Measurements from ENCODE around the gene TAF4. TPM values are rescaled to one million over a fixed set of nuclear protein-coding genes. Genes with fewer than 3 reads are reported as not detected.
A peak's percentile ranks its signal among the peaks of the same experiment; 100 is the strongest.
"Not testable (repeated sequence)": the region's sequence is repeated elsewhere in the genome, so short reads cannot be mapped to it uniquely, and the experiment has no call there.

TAF4 gene, protein sequence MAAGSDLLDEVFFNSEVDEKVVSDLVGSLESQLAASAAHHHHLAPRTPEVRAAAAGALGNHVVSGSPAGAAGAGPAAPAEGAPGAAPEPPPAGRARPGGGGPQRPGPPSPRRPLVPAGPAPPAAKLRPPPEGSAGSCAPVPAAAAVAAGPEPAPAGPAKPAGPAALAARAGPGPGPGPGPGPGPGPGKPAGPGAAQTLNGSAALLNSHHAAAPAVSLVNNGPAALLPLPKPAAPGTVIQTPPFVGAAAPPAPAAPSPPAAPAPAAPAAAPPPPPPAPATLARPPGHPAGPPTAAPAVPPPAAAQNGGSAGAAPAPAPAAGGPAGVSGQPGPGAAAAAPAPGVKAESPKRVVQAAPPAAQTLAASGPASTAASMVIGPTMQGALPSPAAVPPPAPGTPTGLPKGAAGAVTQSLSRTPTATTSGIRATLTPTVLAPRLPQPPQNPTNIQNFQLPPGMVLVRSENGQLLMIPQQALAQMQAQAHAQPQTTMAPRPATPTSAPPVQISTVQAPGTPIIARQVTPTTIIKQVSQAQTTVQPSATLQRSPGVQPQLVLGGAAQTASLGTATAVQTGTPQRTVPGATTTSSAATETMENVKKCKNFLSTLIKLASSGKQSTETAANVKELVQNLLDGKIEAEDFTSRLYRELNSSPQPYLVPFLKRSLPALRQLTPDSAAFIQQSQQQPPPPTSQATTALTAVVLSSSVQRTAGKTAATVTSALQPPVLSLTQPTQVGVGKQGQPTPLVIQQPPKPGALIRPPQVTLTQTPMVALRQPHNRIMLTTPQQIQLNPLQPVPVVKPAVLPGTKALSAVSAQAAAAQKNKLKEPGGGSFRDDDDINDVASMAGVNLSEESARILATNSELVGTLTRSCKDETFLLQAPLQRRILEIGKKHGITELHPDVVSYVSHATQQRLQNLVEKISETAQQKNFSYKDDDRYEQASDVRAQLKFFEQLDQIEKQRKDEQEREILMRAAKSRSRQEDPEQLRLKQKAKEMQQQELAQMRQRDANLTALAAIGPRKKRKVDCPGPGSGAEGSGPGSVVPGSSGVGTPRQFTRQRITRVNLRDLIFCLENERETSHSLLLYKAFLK
- 2.0 and 4.9 TPM in 2 replicates for total RNA-seq (2014; rRNA removed; shearing (Covaris generic))

DNA sequence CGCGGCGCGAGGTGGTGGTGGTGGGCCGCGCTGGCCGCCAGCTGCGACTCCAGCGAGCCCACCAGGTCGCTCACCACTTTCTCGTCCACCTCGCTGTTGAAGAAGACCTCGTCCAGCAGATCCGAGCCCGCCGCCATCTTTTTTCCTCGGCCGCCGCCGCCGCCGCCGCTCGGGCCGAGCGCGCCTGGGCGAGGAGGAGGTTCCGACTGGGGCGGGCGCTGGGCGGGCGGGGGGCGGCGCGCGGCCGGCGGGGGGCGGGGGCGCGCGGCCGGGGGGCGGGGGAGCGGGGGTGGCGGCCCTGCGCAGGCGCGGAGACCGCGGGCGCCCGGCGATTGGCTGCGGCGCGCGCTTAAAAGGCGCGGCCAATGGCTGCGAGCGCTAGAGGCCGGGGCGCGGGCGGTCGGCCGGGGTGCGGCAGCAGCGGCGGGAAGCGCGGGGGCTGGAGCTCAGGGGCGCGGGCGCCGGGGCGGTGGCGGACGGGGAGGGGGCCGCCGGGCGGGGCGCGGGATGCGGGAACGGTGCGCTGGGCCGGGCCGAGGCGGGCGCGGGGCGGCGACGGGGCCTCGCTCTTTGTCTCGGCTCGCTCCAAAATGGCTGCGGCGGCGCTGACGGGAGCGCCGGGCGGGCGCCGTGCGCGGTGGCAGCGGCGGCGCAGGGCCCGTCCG is at the start of gene TAF4:
Gene TAF4 (minus strand): TSS at position 208 of the 665 bp plus-strand sequence. CDS start 71 bp downstream, at position 137.
- peak; percentile 39 for DNase-seq (ENCODE audit: low spot score)

DNA sequence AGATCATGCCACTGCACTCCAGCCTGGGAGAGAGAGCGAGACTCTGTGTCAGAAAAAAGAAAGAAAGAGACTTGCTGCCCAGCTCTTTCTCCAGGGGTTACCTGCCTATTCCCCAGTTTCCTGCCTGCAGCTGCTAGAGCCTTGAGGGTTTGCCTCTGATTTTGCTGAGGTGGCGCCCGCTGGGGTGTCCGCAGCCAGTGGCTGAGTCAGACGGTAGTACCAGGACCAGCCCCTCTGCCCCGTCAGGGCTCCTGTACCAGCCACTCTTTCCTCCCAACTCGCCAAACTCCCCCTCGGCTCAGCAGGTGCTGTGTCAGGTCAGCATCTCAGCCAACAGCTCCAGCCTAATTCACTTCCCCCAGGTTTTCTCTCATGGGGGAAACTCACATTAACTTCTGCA is 49.2 kb upstream of the TAF4 start:
- no peak for DNase-seq (ENCODE audit: low spot score)

DNA sequence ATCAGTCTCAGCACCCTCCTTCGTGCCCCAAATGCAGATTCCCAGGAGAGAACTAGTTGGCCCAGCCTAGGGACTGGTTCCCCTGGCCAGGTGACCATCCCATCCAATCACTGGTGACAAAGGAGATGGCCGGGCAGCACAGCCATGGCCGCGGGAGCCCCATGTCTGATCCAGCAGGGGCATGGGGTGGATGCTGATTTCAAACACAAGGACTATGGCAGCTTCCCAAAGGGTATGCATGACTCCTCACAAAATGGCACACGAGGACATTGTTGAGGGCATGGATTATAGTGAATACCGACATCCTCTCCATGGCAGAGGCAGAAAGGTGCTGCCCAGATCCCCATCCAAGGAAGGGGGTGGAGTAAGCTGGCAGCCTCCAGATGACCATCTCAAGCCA is 46.7 kb upstream of the TAF4 start:
- no peak for DNase-seq (ENCODE audit: low spot score)

DNA sequence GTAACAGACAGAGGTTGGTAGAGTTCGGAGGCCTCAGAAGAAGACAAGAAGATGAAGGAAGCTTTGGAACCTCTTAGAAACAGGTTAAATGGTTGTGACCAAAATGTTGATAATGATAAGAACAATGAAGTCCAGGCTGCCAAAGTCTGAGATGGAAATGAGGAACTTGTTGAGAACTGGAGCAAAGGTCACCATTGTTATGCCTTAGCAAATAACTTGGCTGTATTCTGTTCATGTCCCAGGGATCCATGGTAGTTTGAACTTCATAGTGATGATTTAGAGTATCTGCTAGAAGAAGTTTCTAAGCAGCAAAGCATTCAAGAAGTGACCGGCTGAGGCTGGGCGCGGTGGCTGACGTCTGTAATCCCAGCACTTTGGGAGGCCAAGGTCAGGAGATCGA is 45.5 kb upstream of the TAF4 start:
- DNase-seq (ENCODE audit: low spot score) = no peak

DNA sequence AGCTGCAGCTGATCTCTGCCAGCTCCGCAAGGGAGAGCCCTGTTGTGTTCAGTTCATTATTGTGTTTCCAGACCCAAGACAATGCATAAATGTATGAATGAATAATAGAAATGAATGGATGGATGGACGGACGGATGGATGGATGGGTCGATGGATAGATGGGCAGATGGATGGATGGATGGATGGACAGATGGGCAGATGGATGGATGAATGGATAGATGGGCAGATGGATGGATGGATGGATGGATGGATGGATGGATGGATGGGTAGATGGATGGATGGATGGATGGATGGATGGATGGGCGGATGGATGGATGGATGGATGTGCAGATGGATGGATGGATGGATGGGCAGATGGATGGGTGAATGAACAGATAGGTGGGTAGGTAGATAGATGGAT is 39.9 kb upstream of the TAF4 start:
- no peak for DNase-seq (ENCODE audit: low spot score)

DNA sequence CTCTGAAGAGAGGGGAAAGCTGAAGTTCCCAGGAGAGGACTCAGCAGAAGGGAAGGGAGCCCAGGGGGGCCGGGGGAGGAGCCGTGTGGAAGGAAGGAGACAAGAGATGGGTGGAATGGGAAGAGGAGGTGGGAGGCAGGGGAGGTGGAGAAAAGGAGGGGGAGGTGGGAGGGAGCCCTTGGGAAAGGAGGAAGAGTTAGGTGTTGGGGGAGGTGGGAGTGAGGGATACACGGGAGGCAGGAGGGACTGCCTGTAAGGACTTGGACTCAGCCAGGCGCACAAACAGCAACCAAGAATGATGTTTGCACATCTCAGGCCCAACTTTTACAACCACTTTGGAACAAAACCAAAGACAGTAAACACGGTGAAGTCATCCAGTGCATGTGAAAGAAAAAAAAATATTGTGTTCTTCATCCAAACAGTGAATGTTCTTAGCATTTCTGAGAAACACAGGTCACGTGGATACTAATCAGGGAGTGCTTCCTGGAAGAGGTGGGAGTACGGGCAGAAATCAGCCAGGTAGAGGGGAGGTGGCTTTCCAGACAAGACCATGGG is 39.2 kb upstream of the TAF4 start:
- no peak for DNase-seq (ENCODE audit: low spot score)

DNA sequence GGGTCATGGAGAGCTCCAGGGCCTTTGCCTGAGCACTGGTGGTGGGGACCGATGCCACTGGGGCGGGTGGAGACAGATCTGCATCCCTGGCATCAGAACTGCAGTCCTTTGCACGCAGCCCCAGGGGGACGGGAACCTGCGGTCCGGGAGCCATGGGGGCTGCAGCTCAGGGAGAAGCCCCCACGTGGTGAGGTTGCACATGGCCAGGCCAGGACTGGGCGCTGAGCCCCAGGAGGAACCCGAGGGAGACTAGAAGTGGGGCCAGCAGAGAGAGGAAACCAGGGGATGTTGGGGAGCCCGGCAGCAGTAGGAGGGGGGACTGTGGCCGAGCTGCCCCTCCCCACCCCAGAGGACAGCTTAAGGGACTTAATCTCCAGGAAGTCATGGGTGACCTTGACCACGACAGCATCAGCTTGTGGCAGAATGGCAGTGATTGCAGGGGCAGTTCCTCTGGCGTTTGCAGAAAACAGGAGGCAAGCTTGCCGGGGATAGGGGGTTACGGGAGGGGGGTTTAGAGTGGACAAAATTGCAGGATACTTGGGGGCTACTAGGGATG is 38.6 kb upstream of the TAF4 start:
- DNase-seq (ENCODE audit: low spot score) = no peak

DNA sequence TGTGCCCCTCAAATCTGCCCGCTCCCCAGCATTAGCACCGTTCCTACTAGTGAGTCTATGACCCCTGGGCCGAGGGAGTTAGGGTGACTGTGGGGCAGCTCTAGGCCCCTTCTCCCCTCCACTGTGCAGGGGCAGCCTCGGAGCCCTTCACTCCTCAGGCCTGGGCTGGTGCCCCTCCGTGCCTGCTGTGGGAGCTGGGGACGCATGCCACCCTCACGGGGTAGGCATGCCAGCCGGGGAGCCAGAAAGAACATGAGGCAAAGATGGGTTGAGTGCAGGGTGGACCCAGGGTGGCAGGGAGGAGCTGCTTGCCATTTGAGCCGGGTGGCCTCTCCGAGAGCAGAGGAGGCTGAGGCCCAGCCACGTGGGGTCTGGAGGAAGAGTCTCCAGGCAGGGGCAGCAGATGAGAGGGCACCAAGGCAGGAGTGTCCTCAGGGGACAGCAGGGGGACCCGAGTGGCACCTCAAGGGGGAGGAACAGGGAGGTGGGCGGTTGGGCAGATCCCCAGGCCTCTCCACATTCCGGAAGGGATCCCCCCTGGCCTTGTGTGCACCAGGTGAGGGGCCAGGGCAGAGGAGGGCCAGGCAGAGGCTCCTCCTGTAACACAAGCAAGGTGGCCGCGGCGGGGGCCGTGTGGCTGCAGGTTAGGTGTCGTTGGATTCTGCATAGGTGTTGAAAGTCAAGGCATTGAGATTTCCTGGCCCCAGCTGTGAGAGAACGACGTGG is 38.0 kb upstream of the TAF4 start:
- DNase-seq (ENCODE audit: low spot score) = no peak

DNA sequence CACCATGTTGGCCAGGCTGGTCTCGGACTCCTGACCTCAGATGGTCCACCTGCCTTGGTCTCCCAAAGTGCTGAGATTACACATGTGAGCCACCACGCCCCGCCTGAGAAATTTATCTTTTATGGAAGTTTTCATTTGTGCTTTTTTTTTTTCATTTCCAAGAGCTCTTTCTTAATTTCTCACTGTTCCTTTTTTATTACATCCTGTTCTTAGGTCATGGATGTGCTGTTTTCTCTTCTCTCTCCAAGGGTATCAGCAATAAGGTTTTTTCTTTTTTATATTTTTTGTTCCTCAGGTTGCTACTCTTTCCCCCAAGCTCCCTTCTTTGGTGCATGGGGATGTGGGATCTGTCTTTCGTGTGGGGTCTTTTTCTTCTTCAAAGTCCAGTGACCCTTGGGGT is 35.4 kb upstream of the TAF4 start:
- DNase-seq (ENCODE audit: low spot score) = no peak

DNA sequence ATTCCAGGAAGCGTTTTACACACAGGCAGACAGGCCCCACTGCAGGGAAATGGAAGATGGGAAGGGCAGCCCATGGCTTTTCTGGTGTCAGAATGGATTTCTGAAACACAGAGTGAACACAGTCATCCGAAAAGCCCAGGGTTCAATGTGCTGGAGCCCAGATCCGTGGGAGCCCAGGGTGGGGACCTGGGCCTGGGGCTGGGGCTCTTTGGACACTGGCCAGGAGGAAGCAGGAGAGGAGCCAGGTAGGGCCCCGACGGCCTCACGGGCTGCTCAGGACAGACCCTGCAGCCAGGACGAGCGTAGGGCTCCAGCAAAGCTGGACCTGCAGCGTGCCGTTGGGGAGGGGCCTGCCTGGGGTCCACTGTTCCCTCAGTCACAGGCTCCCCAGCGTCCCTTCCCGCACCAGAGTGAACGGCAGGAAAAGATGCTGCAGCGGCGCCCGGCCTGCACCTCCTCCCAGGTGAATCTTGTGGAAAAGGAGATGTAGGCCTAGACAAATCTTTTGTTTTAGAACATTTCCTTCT is 32.3 kb upstream of the TAF4 start:
- no peak for DNase-seq (ENCODE audit: low spot score)

DNA sequence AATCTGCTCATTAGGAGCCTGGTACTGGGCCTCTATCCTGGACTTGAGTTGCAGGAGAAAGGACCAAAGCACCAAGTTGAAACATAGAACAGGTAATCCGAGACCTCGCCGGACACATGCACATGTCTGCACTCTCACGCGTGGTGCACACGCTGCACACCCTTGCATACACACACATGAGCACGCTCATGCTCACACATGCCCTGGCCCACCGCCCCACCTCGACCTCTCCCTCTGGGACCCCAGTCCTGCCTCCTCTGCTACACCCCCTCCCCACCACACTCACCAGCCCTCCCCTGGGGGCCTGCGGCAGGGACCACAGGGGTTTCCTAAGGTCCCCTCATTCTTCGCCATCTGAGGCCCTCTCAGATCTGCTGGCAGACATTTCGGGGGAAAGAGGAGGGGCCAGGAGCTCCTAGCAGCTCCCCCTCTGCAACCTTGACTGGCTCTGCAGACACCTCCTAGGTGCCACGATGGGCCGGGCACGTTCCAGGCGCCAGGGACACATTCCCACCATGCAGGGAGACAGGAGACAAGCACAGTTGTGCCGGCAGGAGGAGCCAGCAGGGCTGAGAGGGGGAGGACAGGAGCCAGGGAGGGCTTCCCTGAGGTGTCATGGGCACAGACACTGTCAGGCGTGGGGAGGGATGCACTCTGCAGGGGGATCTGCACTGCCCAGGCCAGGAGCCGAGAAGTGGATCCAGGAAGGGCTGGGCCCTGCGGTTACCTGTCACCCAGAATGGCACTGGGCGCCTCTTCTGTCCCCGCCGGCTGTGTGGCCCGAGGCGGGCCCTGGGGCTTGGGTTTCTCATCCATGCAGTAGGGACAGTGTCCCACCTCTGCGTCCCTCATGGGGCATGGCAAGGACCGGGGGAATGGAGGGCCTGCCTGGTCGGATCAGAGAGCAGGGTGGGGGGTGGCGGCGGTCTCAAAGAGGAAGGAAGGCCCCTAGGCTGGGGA is 31.0 kb upstream of the TAF4 start:
- no peak for DNase-seq (ENCODE audit: low spot score)

DNA sequence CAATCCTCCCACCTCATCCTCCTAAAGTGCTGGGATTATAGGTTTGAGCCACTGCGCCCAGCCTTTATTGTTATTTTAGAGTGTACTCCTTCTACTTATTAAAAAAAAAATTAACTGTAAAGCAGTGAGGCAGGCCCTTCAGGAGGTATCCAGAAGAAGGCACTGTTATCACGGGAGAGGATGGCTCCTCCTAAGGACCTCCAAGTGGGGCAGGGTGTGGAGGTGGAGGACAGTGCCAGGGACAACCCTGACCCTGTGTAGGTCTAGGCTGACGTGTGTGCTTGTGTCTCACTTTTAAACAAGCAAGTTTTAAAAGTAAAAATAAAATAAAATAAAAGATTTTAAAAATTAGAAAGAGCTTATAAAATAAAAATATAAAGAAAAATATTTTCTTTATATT is 23.7 kb upstream of the TAF4 start:
- no peak for DNase-seq (ENCODE audit: low spot score)

DNA sequence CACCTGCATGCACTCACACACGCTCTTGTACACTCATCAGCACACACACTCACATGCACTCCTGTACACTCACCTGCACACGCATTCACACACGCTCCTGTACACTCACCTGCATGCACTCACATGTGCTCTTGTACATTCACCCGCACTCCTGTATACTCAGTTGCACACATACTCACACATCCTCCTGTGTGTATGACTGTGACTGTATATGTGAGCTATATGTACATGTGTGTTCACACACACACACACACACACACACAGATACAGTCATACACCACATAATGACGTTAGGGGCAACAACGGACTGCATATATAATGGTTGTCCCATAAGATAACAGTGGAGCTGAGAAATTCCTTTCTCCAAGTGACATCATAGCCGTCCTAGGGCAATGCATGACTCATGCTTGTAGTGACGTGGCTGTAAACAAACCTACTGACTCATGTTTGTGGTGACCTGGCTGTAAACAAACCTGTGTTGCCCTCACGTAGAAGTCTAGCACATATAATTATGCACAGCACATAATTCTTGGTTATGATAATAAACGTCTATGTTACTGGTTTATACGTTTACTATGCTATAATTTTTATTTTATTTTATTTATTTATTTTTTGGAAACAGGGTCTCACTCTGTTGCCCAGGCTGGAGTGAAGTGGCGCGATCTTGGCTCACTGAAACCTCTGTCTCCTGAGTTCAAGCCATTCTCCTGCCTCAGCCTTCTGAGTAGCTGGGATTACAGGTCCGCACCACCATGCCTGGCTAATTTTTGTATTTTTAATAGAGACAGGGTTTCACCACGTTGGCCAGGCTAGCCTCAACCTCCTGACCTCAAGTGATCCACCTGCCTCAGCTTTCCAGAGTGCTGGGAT is 22.8 kb upstream of the TAF4 start:
- peak; percentile 96 for DNase-seq (ENCODE audit: low spot score)

DNA sequence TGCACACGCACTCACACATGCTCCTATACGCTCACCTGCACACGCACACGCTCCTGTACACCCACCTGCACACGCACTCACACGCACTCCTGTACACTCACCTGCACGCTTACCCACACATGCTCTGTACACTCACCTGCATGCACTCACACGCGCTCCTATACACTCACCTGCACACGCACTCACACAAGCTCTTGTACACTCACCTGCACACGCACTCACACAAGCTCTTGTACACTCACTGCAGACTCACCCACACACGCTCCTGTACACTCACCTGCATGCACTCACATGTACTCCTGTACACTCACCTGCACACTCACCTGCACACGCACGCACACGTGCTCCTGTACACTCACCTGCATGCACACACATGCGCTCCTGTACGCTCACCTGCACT is 22.0 kb upstream of the TAF4 start:
- DNase-seq (ENCODE audit: low spot score) = no peak

DNA sequence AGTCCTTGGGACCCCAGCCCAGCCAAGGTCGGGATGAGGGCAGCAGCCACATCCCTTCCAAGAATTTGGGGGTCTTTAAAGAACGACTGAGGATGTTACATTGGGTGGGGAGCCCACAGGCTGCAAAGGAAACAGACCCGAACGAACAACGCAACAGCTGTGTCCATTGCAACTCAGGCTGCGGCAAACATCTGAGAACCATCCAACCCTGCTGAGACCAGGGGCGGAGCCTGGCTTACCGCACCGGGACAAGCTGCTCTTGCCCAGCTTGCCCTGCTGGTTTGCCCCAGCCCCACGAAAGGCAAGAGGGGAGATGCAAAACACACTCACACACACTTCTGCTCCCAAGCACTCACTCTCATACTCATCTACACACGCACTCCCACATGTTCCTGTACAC is 21.5 kb upstream of the TAF4 start:
- no peak for DNase-seq (ENCODE audit: low spot score)

DNA sequence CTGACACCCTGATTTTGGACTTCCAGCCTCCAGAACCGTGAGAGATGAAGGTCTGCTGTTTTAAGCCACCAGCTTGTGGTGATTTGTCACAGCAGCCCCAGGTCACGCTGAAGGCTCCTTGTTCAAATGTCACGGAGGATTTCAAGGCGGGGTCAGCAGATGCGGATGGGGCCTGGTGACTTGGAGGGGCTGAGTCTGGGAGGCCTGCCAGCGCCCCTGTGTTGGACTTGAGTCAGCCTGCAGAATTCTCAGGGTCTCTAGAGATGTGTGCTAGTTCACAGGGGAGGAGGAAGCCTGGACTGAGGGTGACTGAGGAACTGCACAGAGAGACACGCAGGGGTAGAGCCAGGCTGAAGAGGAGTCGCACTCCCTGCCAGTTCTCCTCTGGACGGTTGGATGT is 19.5 kb upstream of the TAF4 start:
- no peak for DNase-seq (ENCODE audit: low spot score)

DNA sequence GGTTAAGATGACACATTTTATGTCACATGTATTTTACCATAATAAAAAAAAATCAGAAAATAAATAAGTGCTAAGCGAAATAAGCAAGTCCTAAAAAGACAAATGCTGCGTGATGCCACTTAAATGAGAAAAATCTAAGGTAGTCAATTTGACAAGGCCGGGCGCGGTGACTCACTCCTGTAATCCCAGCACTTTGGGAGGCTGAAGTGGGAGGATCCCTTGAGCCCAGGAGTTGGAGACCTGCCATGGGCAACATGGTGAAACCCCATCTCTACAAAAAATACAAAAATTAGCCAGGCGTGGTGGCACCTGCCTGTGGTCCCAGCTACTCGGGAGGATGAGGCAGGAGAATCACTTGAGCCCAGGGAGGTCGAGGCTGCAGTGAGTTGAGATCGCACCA is 18.5 kb upstream of the TAF4 start:
- DNase-seq (ENCODE audit: low spot score) = not testable (repeated sequence)

DNA sequence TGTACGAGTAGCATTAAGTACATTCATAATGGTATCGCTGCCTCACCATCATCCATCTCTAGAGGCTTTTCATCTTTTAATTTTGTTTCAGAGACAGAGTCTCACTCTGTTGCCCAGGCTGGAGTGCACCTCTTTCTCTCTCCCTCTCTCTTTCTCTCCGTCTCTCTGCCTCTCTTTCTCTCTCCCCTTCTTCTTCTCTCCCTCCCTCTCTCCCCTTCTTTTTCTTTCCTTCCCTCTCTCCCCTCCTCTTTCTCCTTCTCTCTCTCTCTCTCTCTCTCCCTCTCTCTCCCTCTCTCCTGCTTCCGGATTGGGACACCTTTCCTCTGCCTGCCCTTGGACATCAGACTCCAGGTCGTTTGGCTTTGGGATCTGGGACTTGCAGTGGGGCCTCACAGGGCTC is 17.6 kb upstream of the TAF4 start:
- no peak for DNase-seq (ENCODE audit: low spot score)
